GM18498 (cell line): ENCODE data around the gene SH3BGR.
A peak's percentile ranks its signal among the peaks of the same experiment; 100 is the strongest.

Experiments
- ATAC-seq: cut with Tn5 transposase; IDR thresholded peaks from one replicate; pipeline ENCODE4 v1.9.1; 2021; ENCODE audit warnings: mild to moderate bottlenecking, moderate library complexity; ENCODE audit not compliant: unreplicated experiment

The SH3BGR gene

DNA sequence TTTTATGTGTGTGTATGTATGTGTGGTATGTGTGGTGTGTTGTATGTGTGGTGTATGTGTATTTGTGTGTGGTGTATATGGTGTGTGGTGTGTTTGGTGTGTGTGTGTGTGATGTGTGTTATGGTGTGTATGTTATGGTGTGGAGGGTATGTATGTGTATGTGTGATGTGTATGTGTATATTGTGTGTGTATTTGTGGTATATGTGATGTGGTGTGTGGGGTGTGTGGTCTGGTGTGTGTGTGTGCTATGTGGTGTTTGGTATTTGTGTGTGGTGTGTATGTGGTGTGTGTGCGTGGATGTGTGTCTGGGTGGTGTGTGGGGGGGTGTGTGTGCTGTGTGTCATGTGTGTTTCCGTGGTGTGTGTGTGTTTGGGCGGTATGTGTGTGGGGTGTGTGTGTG lies 59.3 kb downstream of the SH3BGR start:
- no peak for ATAC-seq

GRCh38 chr21:39513735-39514134 lies 62.0 kb downstream of the SH3BGR start:
- no peak for ATAC-seq

DNA sequence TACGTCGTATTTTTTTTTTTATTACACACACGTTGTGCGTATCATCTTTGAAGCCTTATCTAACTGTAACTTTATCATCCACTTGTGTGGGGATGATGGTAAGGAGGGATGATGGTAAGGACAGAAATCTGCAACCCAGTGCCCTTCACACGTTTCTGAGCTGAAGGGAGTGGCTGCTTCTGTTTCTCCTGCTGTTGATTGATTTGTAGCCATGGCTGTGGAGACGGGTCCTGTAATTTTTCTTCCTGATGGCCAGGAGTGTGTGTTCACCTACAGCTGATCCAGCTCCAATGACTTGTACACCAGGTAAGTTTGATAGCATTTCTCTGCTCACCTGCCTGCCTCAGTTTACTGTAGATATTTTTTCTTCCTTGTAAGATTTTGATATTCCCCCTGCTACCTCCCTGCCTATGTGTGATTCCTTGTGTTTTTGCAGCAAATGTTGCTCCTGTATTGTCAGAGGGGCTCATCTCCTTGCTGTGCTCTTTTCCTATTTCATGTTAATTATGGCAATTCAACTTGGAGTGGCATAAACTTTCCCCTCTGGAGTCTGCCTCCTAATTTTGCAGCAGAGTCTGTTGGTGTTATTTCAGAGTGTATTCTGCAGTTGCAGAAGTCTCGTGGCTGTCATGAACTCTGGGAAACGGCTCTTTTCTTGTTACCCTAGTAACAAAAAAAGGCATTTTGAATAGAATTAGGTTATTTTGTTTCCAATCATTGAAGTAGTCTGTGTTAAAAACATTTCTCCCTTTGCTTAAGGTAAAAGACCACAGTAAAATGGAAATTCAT lies 64.1 kb downstream of the SH3BGR start:
- no peak for ATAC-seq

DNA sequence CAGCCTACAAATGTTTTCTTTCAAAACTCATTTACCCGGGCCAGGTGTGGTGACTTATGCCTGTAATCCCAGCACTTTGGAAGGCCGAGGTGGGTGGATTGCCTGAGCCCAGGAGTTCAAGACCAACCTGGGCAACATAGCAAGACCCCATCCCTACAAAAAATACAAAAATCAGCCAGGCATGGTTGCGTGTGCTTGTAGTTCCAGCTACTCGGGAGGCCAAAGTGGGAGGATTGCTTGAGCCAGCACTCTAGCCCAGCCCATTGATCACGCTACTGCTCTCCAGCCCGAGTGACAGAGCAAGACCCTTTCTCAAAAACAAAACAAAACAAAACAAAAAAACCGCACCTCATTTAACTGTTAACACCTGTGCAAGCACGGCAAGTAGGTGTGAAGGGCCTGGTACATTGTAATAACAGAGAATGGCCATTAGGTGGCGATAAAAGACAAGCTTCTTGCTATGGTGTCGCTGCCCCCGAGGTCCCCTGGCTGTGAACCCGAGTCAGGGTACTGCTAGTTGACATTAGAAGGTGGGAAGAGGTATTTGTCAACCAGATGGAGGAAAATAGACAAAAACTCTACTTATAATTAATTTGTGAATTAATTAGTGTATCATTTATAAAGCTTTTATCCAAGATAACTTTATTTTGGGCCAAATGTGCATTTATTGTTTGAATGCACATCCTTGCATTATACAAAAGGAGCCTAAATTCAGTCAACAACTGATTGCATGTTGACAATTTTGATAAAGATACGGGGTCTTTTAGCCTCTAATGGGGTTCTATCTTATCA lies 66.5 kb downstream of the SH3BGR start:
- ATAC-seq, result peak; percentile 74

DNA sequence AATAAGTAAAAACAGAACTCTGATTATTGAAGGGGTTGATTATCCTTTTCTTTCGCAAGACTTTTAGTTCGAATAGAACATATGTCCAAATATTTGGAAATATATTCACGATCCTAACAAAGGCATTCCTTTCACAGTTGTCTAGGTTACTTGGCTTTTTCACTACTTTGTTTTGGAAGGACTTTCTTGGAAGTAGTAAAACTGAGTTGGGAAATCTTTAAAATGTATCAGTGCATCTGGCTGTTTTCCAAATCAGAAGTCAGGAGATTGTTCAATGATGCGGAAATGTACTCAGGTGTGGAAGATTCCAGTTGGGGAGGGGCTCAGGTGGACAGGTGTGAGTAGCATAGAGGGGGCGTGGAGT lies 67.1 kb downstream of the SH3BGR start:
- no peak for ATAC-seq

DNA sequence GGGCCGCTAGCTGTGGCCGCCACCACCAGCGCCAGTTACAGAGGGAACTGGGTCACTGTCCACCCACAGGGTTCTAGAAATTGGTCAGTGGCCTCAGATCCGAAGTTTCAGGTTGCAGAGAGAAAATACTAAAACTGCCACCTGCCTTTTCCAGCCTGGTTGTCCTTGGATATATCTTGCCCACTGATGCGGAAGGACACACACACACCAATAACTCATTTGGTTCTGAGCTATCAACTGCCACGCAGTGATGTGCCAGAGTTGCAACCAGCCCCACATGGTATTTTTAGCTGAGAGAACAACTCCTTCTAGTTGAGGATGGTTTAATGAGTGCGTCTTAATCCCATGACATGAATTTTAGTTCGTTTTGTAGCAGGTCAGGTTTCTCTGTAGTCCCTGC lies 68.1 kb downstream of the SH3BGR start:
- ATAC-seq, result no peak

- no peak for ATAC-seq
Measured at GRCh38 chr21:39523399-39523798, 71.6 kb downstream of the SH3BGR start.

DNA sequence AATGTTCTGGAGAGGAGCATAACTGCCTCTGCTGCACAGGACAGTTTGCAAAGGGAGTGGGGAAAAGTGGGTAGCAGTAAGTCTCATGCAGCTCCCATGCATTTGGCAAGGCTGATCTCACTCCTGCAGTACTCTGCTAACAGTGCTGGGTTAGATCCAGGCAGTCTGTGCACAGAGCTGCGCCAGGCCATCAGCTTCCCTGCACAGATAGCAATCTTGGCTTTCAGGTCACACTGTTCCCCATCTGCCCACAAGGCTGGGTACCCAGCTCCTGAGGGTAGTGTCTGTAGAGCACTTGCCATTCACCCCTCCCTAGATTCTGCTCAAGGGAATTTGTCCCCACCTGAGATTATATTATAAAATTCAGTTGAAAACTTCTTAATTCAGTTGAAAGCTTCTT lies 72.1 kb downstream of the SH3BGR start:
- no peak for ATAC-seq

DNA sequence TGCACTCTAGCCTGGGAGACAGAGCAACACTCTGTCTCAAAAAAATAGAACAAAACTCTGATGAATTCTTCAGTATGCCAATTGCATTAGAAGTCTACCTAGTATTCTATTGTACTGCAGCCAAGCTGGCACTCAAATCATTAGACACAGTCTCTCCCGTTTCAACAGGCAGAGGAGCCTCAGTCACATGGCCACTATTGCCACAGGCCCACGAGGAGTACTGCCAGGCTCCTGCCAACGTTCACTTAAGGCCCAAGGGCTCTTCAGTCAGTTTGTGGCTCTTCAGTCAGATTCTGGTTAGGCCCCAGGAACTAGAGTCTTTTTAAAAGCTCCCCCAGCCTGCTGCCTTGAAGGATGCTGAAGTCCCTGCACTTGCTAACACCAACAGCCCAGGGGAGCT lies 73.4 kb downstream of the SH3BGR start:
- ATAC-seq, result no peak

DNA sequence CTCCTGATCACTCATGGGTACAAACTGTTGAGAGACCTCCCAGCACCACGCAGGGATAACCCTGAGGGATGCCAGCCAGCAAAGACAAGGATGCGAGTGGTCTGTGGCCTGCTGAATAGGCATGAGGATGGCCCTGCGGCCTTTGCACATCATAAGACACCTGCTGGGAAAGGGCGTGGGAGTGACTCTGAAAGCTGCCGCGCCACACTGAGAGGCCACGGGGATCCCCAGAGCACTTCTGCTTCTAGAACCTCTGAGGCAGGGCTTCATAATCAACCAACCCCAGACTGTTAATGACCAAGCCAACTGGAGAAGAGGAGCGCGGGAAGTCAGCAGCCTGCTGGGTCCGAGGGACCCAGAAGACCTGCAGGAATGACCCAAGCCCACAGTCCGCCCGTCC lies 73.8 kb downstream of the SH3BGR start:
- no peak for ATAC-seq

- no peak for ATAC-seq
Measured at GRCh38 chr21:39527067-39527595, 75.4 kb downstream of the SH3BGR start.

- ATAC-seq, result no peak
Measured at GRCh38 chr21:39527664-39528381, 76.1 kb downstream of the SH3BGR start.

DNA sequence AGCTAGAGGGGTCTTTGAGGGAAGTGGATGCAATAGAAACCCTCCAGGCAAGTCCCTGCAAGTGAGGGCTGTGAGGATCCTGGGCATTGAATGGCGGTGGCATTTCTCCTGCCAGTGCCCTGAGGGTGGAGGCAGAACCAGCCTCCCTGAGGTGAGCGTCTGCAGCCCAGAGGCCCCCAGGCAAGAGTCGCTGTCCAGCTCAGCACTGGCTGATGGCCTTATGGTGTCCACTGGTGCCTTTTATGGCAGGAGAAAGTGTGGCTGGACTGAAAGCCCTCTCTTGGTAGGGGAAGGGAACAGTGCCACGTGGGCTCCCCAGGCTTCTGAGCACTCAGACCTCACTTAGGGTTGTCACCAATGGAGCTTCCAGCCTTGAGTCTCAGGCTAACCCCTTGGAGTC lies 77.3 kb downstream of the SH3BGR start:
- no peak for ATAC-seq

- ATAC-seq, result no peak
Measured at GRCh38 chr21:39531064-39531463, 79.3 kb downstream of the SH3BGR start.

DNA sequence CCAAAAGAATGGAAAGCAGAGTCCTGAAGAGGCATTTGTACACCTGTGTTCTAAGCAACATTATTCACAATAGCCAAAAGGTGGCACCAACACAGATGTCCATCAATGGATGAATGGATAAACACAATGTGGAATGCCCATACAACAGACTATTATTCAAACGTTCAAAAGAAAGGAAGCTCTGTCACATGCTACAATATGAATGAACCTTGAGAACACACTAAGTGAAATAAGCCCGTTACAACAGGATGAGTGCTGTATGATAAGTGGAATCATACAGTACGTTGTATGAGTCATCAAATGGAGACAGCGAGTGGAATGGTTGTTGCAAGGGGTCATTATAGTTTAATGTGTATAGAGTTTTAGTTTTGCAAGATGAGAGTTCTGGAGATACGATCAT lies 80.1 kb downstream of the SH3BGR start:
- ATAC-seq, result no peak

GRCh38 chr21:39533545-39534380 lies 82.0 kb downstream of the SH3BGR start:
- ATAC-seq, result no peak

GRCh38 chr21:39535646-39536437 lies 84.1 kb downstream of the SH3BGR start:
- ATAC-seq, result no peak

GRCh38 chr21:39536835-39537234 lies 85.1 kb downstream of the SH3BGR start:
- ATAC-seq, result no peak

GRCh38 chr21:39537571-39537970 lies 85.8 kb downstream of the SH3BGR start:
- no peak for ATAC-seq
